Activated B cell treated with CpG ODN at 0.5 μM for 24 hours (primary cell): ENCODE results near the gene TLR2. TPM values are rescaled to one million over a fixed set of nuclear protein-coding genes. Genes with fewer than 3 reads are reported as not detected.

ENCODE experiments used
- ATAC-seq: fragments of 200-7000 bp; cut with Tn5 transposase; one replicate; pipeline ENCODE4 v1.10.0; 2021; ENCODE audit warnings: low read depth, mild to moderate bottlenecking, moderate library complexity
- CTCF ChIA-PET: fragments of 350-600 bp; sonication (Branson Sonifier 250); formaldehyde crosslinking; loops from one replicate; lab custom pipeline; 2021; ENCODE audit warnings: antibody characterized with exemption; lab: Charles Lee
- POLR2A ChIA-PET: fragments of 350-600 bp; sonication (Branson Sonifier 250); formaldehyde crosslinking; loops from one replicate; lab custom pipeline; 2021; ENCODE audit warnings: antibody characterized with exemption; lab: Charles Lee
- DNase-seq: peaks from one replicate; pipeline ENCODE4 v3.0.0; 2022
- H3K27ac Mint-ChIP-seq: one replicate; pipeline ENCODE4 v1.8.0; 2020; ENCODE audit warnings: mixed read lengths
- H3K27me3 Mint-ChIP-seq: one replicate; pipeline ENCODE4 v1.8.0; 2021; ENCODE audit warnings: mixed read lengths
- H3K36me3 Mint-ChIP-seq: one replicate; pipeline ENCODE4 v1.8.0; 2021; ENCODE audit warnings: low read depth, mixed read lengths
- H3K4me1 Mint-ChIP-seq: one replicate; pipeline ENCODE4 v1.8.0; 2021; ENCODE audit warnings: mixed read lengths
- H3K4me3 Mint-ChIP-seq: one replicate; pipeline ENCODE4 v1.8.0; 2020; ENCODE audit warnings: mild to moderate bottlenecking, mixed read lengths
- H3K9me3 Mint-ChIP-seq: one replicate; pipeline ENCODE4 v1.8.0; 2020; ENCODE audit warnings: mixed read lengths
- CTCF ChIP-seq: fragments of 200-600 bp; IDR thresholded peaks from one replicate; pipeline ENCODE4 v1.8.0; 2022; ENCODE audit warnings: antibody characterized with exemption, mild to moderate bottlenecking
- intact Hi-C: fragments of 100-400 bp; cut with micrococcal nuclease; formaldehyde crosslinking; loops from one replicate; pipeline ENCODE4 v1.15.1; 2024
- total RNA-seq: library from RNA; stranded (reverse); gene quantifications from 2 replicates; pipeline ENCODE4 v1.2.3, GENCODE V29; 2022

Gene TLR2
- total RNA-seq, 1 donor from 2014 or later: 4.3 TPM

DNA sequence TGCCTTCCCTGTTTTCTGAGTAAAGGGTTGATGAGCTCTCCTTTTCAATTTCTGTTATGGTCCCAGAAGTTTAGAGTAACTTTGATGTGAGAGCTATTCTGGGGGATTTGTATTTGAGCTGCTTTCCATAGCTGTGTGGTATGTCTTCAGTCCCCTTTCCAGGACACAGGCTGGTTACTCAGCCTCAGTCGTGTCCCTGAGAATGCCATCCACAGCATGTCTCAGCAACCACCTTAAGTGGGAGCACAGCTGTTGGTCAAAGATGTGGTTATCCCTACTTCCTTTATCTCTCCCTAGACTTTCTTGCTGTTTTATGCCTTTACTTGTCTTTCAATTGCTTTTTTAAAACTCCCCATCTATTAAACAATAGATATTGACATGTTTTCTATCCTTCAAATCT lies 38.0 kb downstream of the TLR2 start:
- no peak overlapping the region for H3K27ac Mint-ChIP-seq
- ChIA-PET POLR2A (no interaction called here), CTCF (interaction anchor here (1.4 kb wide), 1 partner anchor 11 kb away, joined by 3 read pairs; no protein-coding TSS in a partner anchor)
- intact Hi-C loops: no loop called here
- DNase-seq: no peak
- H3K4me1 Mint-ChIP-seq: peaks cover 17% of the 10 kb centered on the region
- no peaks in the 10 kb centered on the region for H3K36me3 Mint-ChIP-seq
- no peaks in the 10 kb centered on the region for H3K27me3 Mint-ChIP-seq
- TF ChIP-seq CTCF: no peak
- no peak for ATAC-seq
- no peak overlapping the region for H3K4me3 Mint-ChIP-seq
- H3K9me3 Mint-ChIP-seq: no peaks in the 10 kb centered on the region

DNA sequence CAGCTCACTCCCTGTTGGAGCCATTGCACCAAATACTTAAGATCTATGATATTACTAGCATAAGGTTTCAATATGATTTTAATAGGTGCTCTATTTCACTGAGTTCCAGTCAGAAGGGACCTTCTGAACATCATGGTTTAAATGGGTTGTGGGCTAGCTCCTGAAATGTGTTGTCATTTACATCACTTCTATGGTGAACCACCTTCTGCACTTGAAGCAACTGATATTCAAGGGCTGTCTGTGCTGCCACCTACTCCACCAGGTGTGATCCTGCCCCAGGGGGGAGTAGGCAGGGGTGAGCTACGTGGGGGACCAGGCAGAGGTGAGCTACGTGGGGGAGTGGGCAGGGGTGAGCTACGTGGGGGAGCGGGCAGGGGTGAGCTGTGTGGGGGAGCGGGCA lies 40.5 kb downstream of the TLR2 start:
- Mint-ChIP-seq H3K4me3 (no peak overlapping the region), H3K27me3 (no peaks in the 10 kb centered on the region), H3K9me3 (no peaks in the 10 kb centered on the region), H3K27ac (no peak overlapping the region), H3K4me1 (peaks cover 43% of the 10 kb centered on the region), H3K36me3 (no peaks in the 10 kb centered on the region)
- ATAC-seq (no peak), DNase-seq (no peak)
- ChIA-PET CTCF (interaction anchor here (1.2 kb wide), 1 partner anchor 13 kb away, joined by 3 read pairs; no protein-coding TSS in a partner anchor), POLR2A (interaction anchor here (0.6 kb wide), 1 partner anchor 1170 kb away, joined by 3 read pairs; no protein-coding TSS in a partner anchor)
- intact Hi-C loops: no loop called here
- no peak for TF ChIP-seq CTCF

GRCh38 chr4:153725136-153725830 lies 41.2 kb downstream of the TLR2 start:
- DNase-seq: no peak
- no peaks in the 10 kb centered on the region for H3K36me3 Mint-ChIP-seq
- CTCF ChIA-PET: interaction anchor here (1.2 kb wide), 1 partner anchor 13 kb away, joined by 3 read pairs; no protein-coding TSS in a partner anchor
- H3K27me3 Mint-ChIP-seq: no peaks in the 10 kb centered on the region
- intact Hi-C loops: no loop called here
- peaks cover 49% of the 10 kb centered on the region for H3K4me1 Mint-ChIP-seq
- POLR2A ChIA-PET: no interaction called here
- no peak overlapping the region for H3K27ac Mint-ChIP-seq
- no peak for ATAC-seq
- no peak overlapping the region for H3K4me3 Mint-ChIP-seq
- no peaks in the 10 kb centered on the region for H3K9me3 Mint-ChIP-seq
- TF ChIP-seq CTCF: no peak

DNA sequence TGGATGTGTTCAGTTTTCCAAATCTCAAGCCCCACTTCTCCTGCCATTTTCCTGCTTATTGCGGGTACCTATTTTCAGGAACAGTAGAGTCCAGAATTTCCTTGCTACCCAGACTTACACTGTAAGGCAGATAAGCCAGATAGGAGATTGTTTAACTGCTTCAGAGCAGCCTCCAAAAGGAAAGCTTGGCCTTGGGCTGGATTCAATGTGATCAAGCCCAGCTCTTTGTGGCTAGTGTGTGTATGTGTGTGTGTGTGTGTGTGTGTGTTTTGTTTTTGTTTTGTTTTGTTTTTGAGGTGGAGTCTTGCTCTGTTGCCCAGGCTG lies 41.7 kb downstream of the TLR2 start:
- H3K27me3 Mint-ChIP-seq: no peaks in the 10 kb centered on the region
- ChIA-PET POLR2A (no interaction called here), CTCF (interaction anchor here (0.9 to 1.2 kb wide), 2 partner anchors 14 to 25 kb away, joined by 3 read pairs; no protein-coding TSS in a partner anchor)
- H3K36me3 Mint-ChIP-seq: no peaks in the 10 kb centered on the region
- intact Hi-C loops: no loop called here
- no peak overlapping the region for H3K4me3 Mint-ChIP-seq
- no peak for ATAC-seq
- no peak for DNase-seq
- H3K27ac Mint-ChIP-seq: no peak overlapping the region
- no peak for TF ChIP-seq CTCF
- peaks cover 52% of the 10 kb centered on the region for H3K4me1 Mint-ChIP-seq
- no peaks in the 10 kb centered on the region for H3K9me3 Mint-ChIP-seq

DNA sequence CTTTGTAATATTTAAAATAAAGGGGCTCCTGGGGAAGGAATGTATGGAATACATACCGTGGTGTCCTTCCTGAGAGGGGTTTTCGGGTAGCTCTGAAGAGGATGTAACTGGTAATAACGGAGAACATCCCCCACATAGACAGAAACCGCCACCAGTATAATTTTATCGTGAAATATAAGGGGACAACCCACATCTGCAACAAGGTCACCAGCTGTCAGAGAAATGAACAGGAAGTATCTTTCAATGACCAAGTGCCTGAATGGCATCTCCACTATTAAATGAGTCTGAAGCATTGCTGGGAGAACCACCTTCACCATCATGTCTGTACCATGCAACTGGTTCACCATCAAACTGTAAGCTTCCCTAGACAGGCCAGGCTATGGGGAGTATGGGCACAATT lies 44.1 kb downstream of the TLR2 start:
- Mint-ChIP-seq H3K4me1 (peaks cover 52% of the 10 kb centered on the region), H3K27me3 (no peaks in the 10 kb centered on the region), H3K4me3 (peak overlapping the region; percentile 44), H3K9me3 (no peaks in the 10 kb centered on the region), H3K36me3 (no peaks in the 10 kb centered on the region), H3K27ac (peak overlapping the region; percentile 30)
- CTCF ChIA-PET: interaction anchor here (0.9 kb wide), 1 partner anchor 21 kb away, joined by 3 read pairs; no protein-coding TSS in a partner anchor
- no peak for TF ChIP-seq CTCF
- ATAC-seq (peak; percentile 14), DNase-seq (no peak)
- intact Hi-C loops: loop anchor here (1.0 kb wide), 1 partner anchor 44 kb away; the partner anchor contains the start of gene TLR2
- POLR2A ChIA-PET: no interaction called here
